Central memory CD8-positive, alpha-beta T cell (primary cell): ENCODE data around the gene SH2D4B.

Source experiments
- ATAC-seq: fragments of 150-1000 bp; cut with Tn5 transposase; replicated peaks from 2 replicates; pipeline ENCODE4 v1.10.0; 2022; ENCODE audit warnings: mild to moderate bottlenecking, moderate FRiP score, moderate number of reproducible peaks; ENCODE audit not compliant: poor library complexity, severe bottlenecking; ENCODE audit errors: extremely low read depth
- DNase-seq, 2 donors: peaks; one replicate each; pipeline ENCODE4 v3.0.0; 2021; ENCODE audit warnings: low spot score in 2 of 2
- H3K27ac Mint-ChIP-seq: one replicate; pipeline ENCODE4 v1.8.0; 2022; ENCODE audit warnings: low read depth, mild to moderate bottlenecking, moderate library complexity, mixed read lengths
- H3K27me3 Mint-ChIP-seq: one replicate; pipeline ENCODE4 v1.8.0; 2022; ENCODE audit warnings: mixed read lengths
- H3K36me3 Mint-ChIP-seq: one replicate; pipeline ENCODE4 v1.8.0; 2022; ENCODE audit warnings: mild to moderate bottlenecking, moderate library complexity, mixed read lengths; ENCODE audit not compliant: insufficient read depth
- H3K4me1 Mint-ChIP-seq: one replicate; pipeline ENCODE4 v1.8.0; 2022; ENCODE audit warnings: mixed read lengths
- H3K4me3 Mint-ChIP-seq: one replicate; pipeline ENCODE4 v1.8.0; 2022; ENCODE audit warnings: mild to moderate bottlenecking, moderate library complexity, mixed read lengths
- H3K9me3 Mint-ChIP-seq: one replicate; pipeline ENCODE4 v1.8.0; 2022; ENCODE audit warnings: mixed read lengths

Gene SH2D4B

GRCh38 chr10:80598084-80598798 lies 60.5 kb downstream of the SH2D4B start:
- no peaks in the 10 kb centered on the region for H3K9me3 Mint-ChIP-seq
- no peaks in the 10 kb centered on the region for H3K27me3 Mint-ChIP-seq
- H3K36me3 Mint-ChIP-seq, result peaks cover 2% of the 10 kb centered on the region
- DNase-seq (no peak), ATAC-seq (no peak)
- H3K4me1 Mint-ChIP-seq, result no peaks in the 10 kb centered on the region
- H3K4me3 Mint-ChIP-seq, result no peak overlapping the region
- H3K27ac Mint-ChIP-seq, result no peak overlapping the region

- no peak for ATAC-seq
- H3K4me1 Mint-ChIP-seq, result no peaks in the 10 kb centered on the region
- peaks cover 2% of the 10 kb centered on the region for H3K36me3 Mint-ChIP-seq
- H3K4me3 Mint-ChIP-seq, result no peak overlapping the region
- H3K9me3 Mint-ChIP-seq, result no peaks in the 10 kb centered on the region
- no peak overlapping the region for H3K27ac Mint-ChIP-seq
- H3K27me3 Mint-ChIP-seq, result no peaks in the 10 kb centered on the region
- no peak for DNase-seq
These were observed 61.2 kb downstream of the SH2D4B start for GRCh38 chr10:80598951-80599350.

- ATAC-seq (no peak), DNase-seq (no peak)
- Mint-ChIP-seq H3K36me3 (peaks cover 2% of the 10 kb centered on the region), H3K27ac (no peak overlapping the region), H3K9me3 (no peaks in the 10 kb centered on the region), H3K4me3 (no peak overlapping the region), H3K4me1 (no peaks in the 10 kb centered on the region), H3K27me3 (no peaks in the 10 kb centered on the region)
These were observed 61.7 kb downstream of the SH2D4B start for GRCh38 chr10:80599424-80599847.

GRCh38 chr10:80600256-80600655 lies 62.6 kb downstream of the SH2D4B start:
- no peak for ATAC-seq
- Mint-ChIP-seq H3K4me3 (no peak overlapping the region), H3K9me3 (no peaks in the 10 kb centered on the region), H3K27me3 (no peaks in the 10 kb centered on the region), H3K4me1 (no peaks in the 10 kb centered on the region), H3K27ac (no peak overlapping the region), H3K36me3 (peaks cover 2% of the 10 kb centered on the region)
- no peak for DNase-seq

GRCh38 chr10:80602881-80603280 lies 65.2 kb downstream of the SH2D4B start:
- H3K27me3 Mint-ChIP-seq, result no peaks in the 10 kb centered on the region

GRCh38 chr10:80603516-80603915 lies 65.8 kb downstream of the SH2D4B start:
- DNase-seq, result no peak
- Mint-ChIP-seq H3K9me3 (no peaks in the 10 kb centered on the region), H3K36me3 (peaks cover 2% of the 10 kb centered on the region), H3K4me1 (no peaks in the 10 kb centered on the region), H3K4me3 (no peak overlapping the region), H3K27me3 (no peaks in the 10 kb centered on the region), H3K27ac (no peak overlapping the region)
- no peak for ATAC-seq

More at GRCh38 chr10:80602881-80603280, 65.2 kb downstream of the SH2D4B start:
- ATAC-seq, result no peak
- Mint-ChIP-seq H3K27ac (no peak overlapping the region), H3K9me3 (no peaks in the 10 kb centered on the region), H3K36me3 (peaks cover 2% of the 10 kb centered on the region), H3K4me1 (no peaks in the 10 kb centered on the region), H3K4me3 (no peak overlapping the region)
- no peak for DNase-seq

- no peaks in the 10 kb centered on the region for H3K4me1 Mint-ChIP-seq
- H3K4me3 Mint-ChIP-seq, result no peak overlapping the region
- DNase-seq (no peak), ATAC-seq (no peak)
- no peaks in the 10 kb centered on the region for H3K9me3 Mint-ChIP-seq
- H3K36me3 Mint-ChIP-seq, result no peaks in the 10 kb centered on the region
- H3K27ac Mint-ChIP-seq, result no peak overlapping the region
- no peaks in the 10 kb centered on the region for H3K27me3 Mint-ChIP-seq
These were observed 71.0 kb downstream of the SH2D4B start for GRCh38 chr10:80608706-80609105.

GRCh38 chr10:80609331-80609730 lies 71.6 kb downstream of the SH2D4B start:
- Mint-ChIP-seq H3K4me1 (no peaks in the 10 kb centered on the region), H3K27me3 (no peaks in the 10 kb centered on the region), H3K27ac (no peak overlapping the region), H3K36me3 (no peaks in the 10 kb centered on the region), H3K9me3 (no peaks in the 10 kb centered on the region), H3K4me3 (no peak overlapping the region)
- DNase-seq, result no peak
- ATAC-seq, result no peak

GRCh38 chr10:80611481-80612185 lies 73.9 kb downstream of the SH2D4B start:
- ATAC-seq (no peak), DNase-seq (no peak)
- Mint-ChIP-seq H3K4me1 (no peaks in the 10 kb centered on the region), H3K27ac (no peak overlapping the region), H3K36me3 (no peaks in the 10 kb centered on the region), H3K4me3 (no peak overlapping the region), H3K27me3 (no peaks in the 10 kb centered on the region), H3K9me3 (no peaks in the 10 kb centered on the region)

GRCh38 chr10:80612261-80612660 lies 74.6 kb downstream of the SH2D4B start:
- Mint-ChIP-seq H3K4me1 (no peaks in the 10 kb centered on the region), H3K27me3 (no peaks in the 10 kb centered on the region), H3K36me3 (no peaks in the 10 kb centered on the region), H3K27ac (no peak overlapping the region), H3K4me3 (no peak overlapping the region), H3K9me3 (no peaks in the 10 kb centered on the region)
- no peak for ATAC-seq
- no peak for DNase-seq

GRCh38 chr10:80613466-80614170 lies 75.9 kb downstream of the SH2D4B start:
- Mint-ChIP-seq H3K4me1 (no peaks in the 10 kb centered on the region), H3K4me3 (no peak overlapping the region), H3K27ac (no peak overlapping the region), H3K27me3 (no peaks in the 10 kb centered on the region), H3K36me3 (no peaks in the 10 kb centered on the region), H3K9me3 (no peaks in the 10 kb centered on the region)
- ATAC-seq (no peak), DNase-seq (no peak)

- Mint-ChIP-seq H3K4me3 (no peak overlapping the region), H3K27ac (no peak overlapping the region), H3K9me3 (no peaks in the 10 kb centered on the region), H3K27me3 (no peaks in the 10 kb centered on the region), H3K36me3 (no peaks in the 10 kb centered on the region), H3K4me1 (no peaks in the 10 kb centered on the region)
- DNase-seq (no peak), ATAC-seq (no peak)
These were observed 77.1 kb downstream of the SH2D4B start for GRCh38 chr10:80614576-80615416.
